ENCODE results near the gene MLLT3. TPM values are rescaled to one million over a fixed set of nuclear protein-coding genes. Genes with fewer than 3 reads are reported as not detected.

MLLT3 gene
- total RNA-seq, 1 experiment from 2014 or later: 7.0 TPM

DNA sequence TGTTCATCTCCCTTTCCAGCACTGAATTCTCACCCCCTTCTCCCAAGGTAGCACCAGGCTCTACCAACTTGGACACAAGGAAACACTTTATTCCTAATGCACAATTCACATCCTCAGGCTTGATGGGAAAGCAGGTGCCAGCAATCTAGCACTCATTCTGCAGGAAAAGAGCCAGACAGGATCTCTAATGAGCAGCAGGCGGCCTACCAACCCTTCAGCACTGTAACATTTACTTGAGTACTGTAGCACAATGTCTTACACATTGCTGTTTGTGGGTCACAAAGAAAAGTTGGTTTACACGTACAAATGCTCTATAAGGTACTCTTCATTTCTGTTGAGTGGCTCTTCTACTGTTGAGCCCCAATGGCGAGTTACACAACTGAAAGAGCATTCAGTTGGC is 254.4 kb downstream of the MLLT3 start:
- no peak overlapping the region for H3K4me3 Mint-ChIP-seq
- TF ChIP-seq NFE2L1 (CRISPR knock-in tag; IDR thresholded peaks at IDR 0.05) (no peak), JUN (CRISPR knock-in tag; IDR thresholded peaks at IDR 0.05) (no peak), ZNF281 (CRISPR knock-in tag; IDR thresholded peaks at IDR 0.05) (no peak), TEAD1 (CRISPR knock-in tag; IDR thresholded peaks at IDR 0.05) (no peak), MYBL2 (CRISPR knock-in tag; IDR thresholded peaks at IDR 0.05) (no peak)
- ChIA-PET CTCF (no interaction called here), POLR2A (no interaction called here)
- H3K9me3 Mint-ChIP-seq: peaks cover 18% of the 10 kb centered on the region
- H3K27ac Mint-ChIP-seq: peak overlapping the region; percentile 65; the same call in 1 of the 2 replicates
- DNase-seq (ENCODE audit: low spot score) (no peak), ATAC-seq (no peak)
- no peaks in the 10 kb centered on the region for H3K27me3 Mint-ChIP-seq (ENCODE audit: low read depth)
- no peaks in the 10 kb centered on the region for H3K36me3 Mint-ChIP-seq
- H3K4me1 Mint-ChIP-seq: peaks cover 6% of the 10 kb centered on the region

- Mint-ChIP-seq H3K9me3 (peaks cover 11% of the 10 kb centered on the region), H3K4me1 (peaks cover 6% of the 10 kb centered on the region), H3K27me3 (ENCODE audit: low read depth) (no peaks in the 10 kb centered on the region), H3K36me3 (no peaks in the 10 kb centered on the region), H3K27ac (no peak overlapping the region), H3K4me3 (no peak overlapping the region)
- POLR2A ChIA-PET: no interaction called here
- no peak for ATAC-seq
- no peak for TF ChIP-seq USF1 (CRISPR knock-in tag; IDR thresholded peaks at IDR 0.05)
- no peak for TF ChIP-seq NFE2L1 (CRISPR knock-in tag; IDR thresholded peaks at IDR 0.05)
- TF ChIP-seq ZNF396 (CRISPR knock-in tag; IDR thresholded peaks at IDR 0.05; ENCODE audit: borderline replicate concordance): no peak
- TF ChIP-seq GRHL2 (CRISPR knock-in tag; IDR thresholded peaks at IDR 0.05; ENCODE audit: insufficient replicate concordance, severe bottlenecking): no peak
- TF ChIP-seq TEAD1 (CRISPR knock-in tag; IDR thresholded peaks at IDR 0.05): no peak
- no peak for TF ChIP-seq NFATC4 (CRISPR knock-in tag; IDR thresholded peaks at IDR 0.05)
- TF ChIP-seq HMGA2 (CRISPR knock-in tag; IDR thresholded peaks at IDR 0.05): no peak
- TF ChIP-seq ZNF281 (CRISPR knock-in tag; IDR thresholded peaks at IDR 0.05): no peak
- no peak for TF ChIP-seq ETV6 (CRISPR knock-in tag; IDR thresholded peaks at IDR 0.05)
- no peak for TF ChIP-seq IRF2 (CRISPR knock-in tag; IDR thresholded peaks at IDR 0.05; ENCODE audit: borderline replicate concordance, low read depth)
- TF ChIP-seq ZBTB21 (CRISPR knock-in tag; IDR thresholded peaks at IDR 0.05; ENCODE audit: borderline replicate concordance): no peak
- TF ChIP-seq ERG (CRISPR knock-in tag; IDR thresholded peaks at IDR 0.05): no peak
- TF ChIP-seq, protein P1, sequence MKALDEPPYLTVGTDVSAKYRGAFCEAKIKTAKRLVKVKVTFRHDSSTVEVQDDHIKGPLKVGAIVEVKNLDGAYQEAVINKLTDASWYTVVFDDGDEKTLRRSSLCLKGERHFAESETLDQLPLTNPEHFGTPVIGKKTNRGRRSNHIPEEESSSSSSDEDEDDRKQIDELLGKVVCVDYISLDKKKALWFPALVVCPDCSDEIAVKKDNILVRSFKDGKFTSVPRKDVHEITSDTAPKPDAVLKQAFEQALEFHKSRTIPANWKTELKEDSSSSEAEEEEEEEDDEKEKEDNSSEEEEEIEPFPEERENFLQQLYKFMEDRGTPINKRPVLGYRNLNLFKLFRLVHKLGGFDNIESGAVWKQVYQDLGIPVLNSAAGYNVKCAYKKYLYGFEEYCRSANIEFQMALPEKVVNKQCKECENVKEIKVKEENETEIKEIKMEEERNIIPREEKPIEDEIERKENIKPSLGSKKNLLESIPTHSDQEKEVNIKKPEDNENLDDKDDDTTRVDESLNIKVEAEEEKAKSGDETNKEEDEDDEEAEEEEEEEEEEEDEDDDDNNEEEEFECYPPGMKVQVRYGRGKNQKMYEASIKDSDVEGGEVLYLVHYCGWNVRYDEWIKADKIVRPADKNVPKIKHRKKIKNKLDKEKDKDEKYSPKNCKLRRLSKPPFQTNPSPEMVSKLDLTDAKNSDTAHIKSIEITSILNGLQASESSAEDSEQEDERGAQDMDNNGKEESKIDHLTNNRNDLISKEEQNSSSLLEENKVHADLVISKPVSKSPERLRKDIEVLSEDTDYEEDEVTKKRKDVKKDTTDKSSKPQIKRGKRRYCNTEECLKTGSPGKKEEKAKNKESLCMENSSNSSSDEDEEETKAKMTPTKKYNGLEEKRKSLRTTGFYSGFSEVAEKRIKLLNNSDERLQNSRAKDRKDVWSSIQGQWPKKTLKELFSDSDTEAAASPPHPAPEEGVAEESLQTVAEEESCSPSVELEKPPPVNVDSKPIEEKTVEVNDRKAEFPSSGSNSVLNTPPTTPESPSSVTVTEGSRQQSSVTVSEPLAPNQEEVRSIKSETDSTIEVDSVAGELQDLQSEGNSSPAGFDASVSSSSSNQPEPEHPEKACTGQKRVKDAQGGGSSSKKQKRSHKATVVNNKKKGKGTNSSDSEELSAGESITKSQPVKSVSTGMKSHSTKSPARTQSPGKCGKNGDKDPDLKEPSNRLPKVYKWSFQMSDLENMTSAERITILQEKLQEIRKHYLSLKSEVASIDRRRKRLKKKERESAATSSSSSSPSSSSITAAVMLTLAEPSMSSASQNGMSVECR (CRISPR knock-in tag; IDR thresholded peaks at IDR 0.05; ENCODE audit: borderline replicate concordance): no peak
- no peak for TF ChIP-seq ZNF671 (CRISPR knock-in tag; IDR thresholded peaks at IDR 0.05)
- TF ChIP-seq, protein P2, sequence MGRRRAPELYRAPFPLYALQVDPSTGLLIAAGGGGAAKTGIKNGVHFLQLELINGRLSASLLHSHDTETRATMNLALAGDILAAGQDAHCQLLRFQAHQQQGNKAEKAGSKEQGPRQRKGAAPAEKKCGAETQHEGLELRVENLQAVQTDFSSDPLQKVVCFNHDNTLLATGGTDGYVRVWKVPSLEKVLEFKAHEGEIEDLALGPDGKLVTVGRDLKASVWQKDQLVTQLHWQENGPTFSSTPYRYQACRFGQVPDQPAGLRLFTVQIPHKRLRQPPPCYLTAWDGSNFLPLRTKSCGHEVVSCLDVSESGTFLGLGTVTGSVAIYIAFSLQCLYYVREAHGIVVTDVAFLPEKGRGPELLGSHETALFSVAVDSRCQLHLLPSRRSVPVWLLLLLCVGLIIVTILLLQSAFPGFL (CRISPR knock-in tag; IDR thresholded peaks at IDR 0.05; ENCODE audit: borderline replicate concordance): no peak
- no peak for TF ChIP-seq SP1 (CRISPR knock-in tag; conservative IDR thresholded peaks at IDR 0.05)
- no peak for TF ChIP-seq ZNF263 (CRISPR knock-in tag; IDR thresholded peaks at IDR 0.05; ENCODE audit: low read depth)
- no peak for TF ChIP-seq GABPB1 (CRISPR knock-in tag; IDR thresholded peaks at IDR 0.05)
- CTCF ChIA-PET: no interaction called here
- DNase-seq (ENCODE audit: low spot score): no peak
Measured at GRCh38 chr9:20364959-20365358, 257.3 kb downstream of the MLLT3 start.
